Measurements from ENCODE around the gene PTGDR2.

The PTGDR2 gene

GRCh38 chr11:60821827-60822599, 33.7 kb downstream of the PTGDR2 start:
- in situ Hi-C loops (cut with MboI; ENCODE audit: low pct_unique_long_range_greater_than_20kb, low sequenced_read_pairs) = no loop called here
- no peak for DNase-seq

GRCh38 chr11:60818057-60818456, 37.7 kb downstream of the PTGDR2 start:
- DNase-seq = no peak
- in situ Hi-C loops (cut with MboI; ENCODE audit: low pct_unique_long_range_greater_than_20kb, low sequenced_read_pairs) = no loop called here

GRCh38 chr11:60816590-60817157, 39.1 kb downstream of the PTGDR2 start:
- in situ Hi-C loops (cut with MboI; ENCODE audit: low pct_unique_long_range_greater_than_20kb, low sequenced_read_pairs) = no loop called here
- DNase-seq = no peak

GRCh38 chr11:60814112-60814511, 41.6 kb downstream of the PTGDR2 start:
- in situ Hi-C loops (cut with MboI; ENCODE audit: low pct_unique_long_range_greater_than_20kb, low sequenced_read_pairs) = no loop called here
- no peak for DNase-seq

- in situ Hi-C loops (cut with MboI; ENCODE audit: low pct_unique_long_range_greater_than_20kb, low sequenced_read_pairs) = no loop called here
- DNase-seq = peak; percentile 33
These were observed 42.4 kb downstream of the PTGDR2 start for GRCh38 chr11:60813324-60813723.

GRCh38 chr11:60810569-60810968, 45.2 kb downstream of the PTGDR2 start:
- in situ Hi-C loops (cut with MboI; ENCODE audit: low pct_unique_long_range_greater_than_20kb, low sequenced_read_pairs) = no loop called here
- no peak for DNase-seq

GRCh38 chr11:60810151-60810550, 45.6 kb downstream of the PTGDR2 start:
- no peak for DNase-seq
- in situ Hi-C loops (cut with MboI; ENCODE audit: low pct_unique_long_range_greater_than_20kb, low sequenced_read_pairs) = no loop called here

GRCh38 chr11:60809691-60810090, 46.1 kb downstream of the PTGDR2 start:
- no peak for DNase-seq
- in situ Hi-C loops (cut with MboI; ENCODE audit: low pct_unique_long_range_greater_than_20kb, low sequenced_read_pairs) = no loop called here

GRCh38 chr11:60809249-60809648, 46.5 kb downstream of the PTGDR2 start:
- in situ Hi-C loops (cut with MboI; ENCODE audit: low pct_unique_long_range_greater_than_20kb, low sequenced_read_pairs) = no loop called here
- no peak for DNase-seq

GRCh38 chr11:60803273-60803936, 52.3 kb downstream of the PTGDR2 start:
- no peak for DNase-seq
- in situ Hi-C loops (cut with MboI; ENCODE audit: low pct_unique_long_range_greater_than_20kb, low sequenced_read_pairs) = no loop called here

GRCh38 chr11:60801194-60801593, 54.6 kb downstream of the PTGDR2 start:
- no peak for DNase-seq
- in situ Hi-C loops (cut with MboI; ENCODE audit: low pct_unique_long_range_greater_than_20kb, low sequenced_read_pairs) = no loop called here
